Stimulated activated CD4-positive, alpha-beta T cell treated with anti-CD3 and anti-CD28 coated beads, Interleukin-1b, Interleukin-23, amount 100 ng/mL, for 1 hour (primary cell): ENCODE results near the gene MTUS2.
"Not testable (repeated sequence)": the region's sequence is repeated elsewhere in the genome, so short reads cannot be mapped to it uniquely, and the experiment has no call there.

ENCODE experiments used
- DNase-seq, 2 donors: peaks; one replicate each; pipeline ENCODE4 v3.0.0-alpha.2; 2020; ENCODE audit warnings: low read depth in 2 of 2

MTUS2 gene

GRCh38 chr13:29319451-29319850 is 499.3 kb downstream of the MTUS2 start:
- DNase-seq, result no peak

- no peak for DNase-seq
Measured at GRCh38 chr13:29323954-29324353, 503.8 kb downstream of the MTUS2 start.

GRCh38 chr13:29324601-29325000 is 504.5 kb downstream of the MTUS2 start:
- no peak for DNase-seq

DNA sequence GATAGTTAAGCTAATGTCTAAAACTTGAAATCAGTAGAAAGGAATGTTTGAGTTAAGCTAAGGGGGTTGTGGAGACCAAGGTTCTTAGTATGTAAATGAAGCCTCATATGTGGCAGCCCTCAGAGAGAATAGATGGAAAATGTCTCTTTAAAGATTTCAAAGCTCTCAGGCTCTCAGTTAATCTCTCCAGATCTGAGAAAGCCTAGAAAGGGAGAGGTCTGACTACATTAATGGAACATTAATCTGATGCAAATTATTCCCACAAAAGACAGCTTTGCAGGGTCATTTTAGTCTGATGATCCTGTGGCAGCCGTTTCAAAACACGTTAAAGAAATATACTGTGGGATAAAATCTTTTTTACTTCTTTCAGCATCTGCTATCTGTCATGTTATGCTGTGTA is 508.4 kb downstream of the MTUS2 start:
- DNase-seq, result no peak

DNA sequence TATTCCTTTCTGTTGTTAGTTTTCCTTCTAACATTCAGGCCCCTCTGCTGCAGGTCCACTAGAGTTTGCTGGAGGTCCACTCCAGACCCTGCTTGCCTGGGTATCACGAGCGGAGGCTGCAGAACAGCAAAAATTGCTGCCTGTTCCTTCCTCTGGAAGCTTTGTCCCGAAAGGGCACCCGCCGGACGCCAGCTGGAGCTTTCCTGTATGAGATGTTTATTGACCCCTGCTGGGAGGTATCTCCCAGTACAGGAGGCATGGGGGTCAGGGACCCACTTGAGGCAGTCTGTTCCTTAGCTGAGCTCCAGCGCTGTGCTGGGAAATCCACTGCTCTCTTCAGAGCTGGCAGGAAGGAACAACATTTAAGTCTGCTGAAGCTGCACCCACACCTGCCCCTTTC is 516.2 kb downstream of the MTUS2 start:
- no peak for DNase-seq

DNA sequence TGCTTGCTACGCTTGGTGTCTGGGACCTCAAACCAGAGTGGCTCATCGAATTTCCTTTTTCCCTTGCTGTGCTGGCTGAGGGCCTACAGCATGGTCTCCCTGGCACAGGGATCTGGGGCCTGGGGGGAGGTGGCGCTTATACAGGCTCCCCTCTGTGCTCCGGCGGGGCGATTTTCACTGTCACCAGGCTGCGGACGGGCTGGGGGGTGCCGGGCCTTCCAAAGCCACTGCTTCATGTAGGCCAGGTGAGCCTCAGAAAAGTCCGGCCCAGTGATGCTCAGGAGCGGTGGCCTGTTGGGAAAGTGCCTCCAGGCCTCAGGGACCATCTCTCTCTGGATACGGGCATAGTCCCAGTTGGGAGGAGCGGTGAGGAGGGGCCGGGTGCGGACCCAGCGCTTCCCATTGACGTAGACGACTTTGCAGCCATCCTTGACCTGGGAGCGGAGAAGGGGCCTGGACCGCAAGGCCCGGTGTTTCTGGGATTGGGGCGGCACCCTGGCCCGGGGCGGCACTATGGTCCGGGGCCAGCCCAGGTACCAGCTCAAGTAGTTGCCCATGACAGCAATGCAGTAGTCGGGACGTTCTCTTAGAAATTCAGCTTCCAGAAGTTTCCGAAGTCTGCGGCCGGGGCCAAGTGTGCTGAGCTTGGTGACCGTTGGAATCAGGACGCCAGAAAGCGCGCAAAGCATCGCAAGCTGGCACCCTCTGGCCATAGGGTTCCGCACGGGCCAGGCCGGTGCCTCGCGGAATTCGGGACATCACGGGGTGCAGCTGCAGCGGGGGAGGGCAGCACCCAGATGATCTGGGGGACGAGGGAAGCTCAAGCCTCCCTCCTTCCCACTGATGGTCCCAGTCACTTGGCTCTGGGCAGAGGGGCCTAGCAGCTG is 519.5 kb downstream of the MTUS2 start:
- no peak for DNase-seq

DNA sequence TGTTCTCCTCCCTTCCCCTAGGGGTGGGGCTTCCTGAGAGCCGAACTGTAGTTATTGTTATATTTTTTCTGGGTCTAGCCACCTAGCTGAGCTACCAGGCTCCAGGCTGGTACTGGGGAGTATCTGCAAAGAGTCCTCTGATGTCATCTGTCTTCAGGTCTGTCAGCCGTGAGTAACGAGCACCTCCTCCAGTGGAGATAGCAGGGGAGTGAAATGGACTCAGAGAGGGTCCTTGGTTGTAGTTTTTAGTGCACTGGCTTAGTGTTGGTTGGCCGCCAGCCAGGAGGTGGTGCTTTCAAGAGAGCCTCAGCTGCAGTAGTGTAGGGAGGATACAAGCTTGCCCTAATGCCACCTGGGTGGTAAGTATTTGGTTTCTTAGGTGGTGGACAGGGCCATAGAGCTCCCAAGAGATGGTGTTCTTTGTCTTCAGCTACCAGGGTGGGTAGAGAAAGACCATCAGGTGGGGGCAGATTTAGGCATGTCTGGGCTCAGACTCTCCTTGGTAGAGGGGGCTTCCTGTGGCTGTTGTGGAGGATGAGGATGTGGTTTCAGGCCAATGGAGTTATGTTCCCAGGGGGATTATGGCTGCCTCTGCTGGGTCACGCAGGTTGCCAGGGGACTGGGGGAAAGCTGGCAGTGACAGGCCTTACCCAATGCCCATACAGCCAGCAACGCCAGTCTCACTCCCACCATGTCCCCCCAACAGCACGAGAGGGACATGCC is 525.9 kb downstream of the MTUS2 start:
- not testable (repeated sequence) for DNase-seq

DNA sequence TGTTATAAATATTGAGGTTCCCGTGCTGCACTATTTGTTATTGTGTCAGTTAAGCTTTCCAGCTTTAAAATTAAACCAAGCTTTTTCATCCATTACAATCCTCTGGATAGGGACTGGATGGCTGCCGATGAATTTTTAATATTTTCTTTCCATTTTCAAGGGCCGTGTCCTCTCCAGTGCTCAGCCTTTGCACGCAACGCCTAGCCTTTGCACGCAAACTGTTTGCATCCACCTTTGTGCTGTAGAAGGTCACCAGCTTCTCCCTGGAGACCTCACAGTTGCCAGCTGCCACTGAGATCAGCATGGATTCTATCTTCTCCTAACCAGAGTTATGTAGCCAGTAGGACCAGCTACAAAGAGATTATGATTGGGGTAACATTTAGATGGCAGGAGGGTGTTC is 534.9 kb downstream of the MTUS2 start:
- no peak for DNase-seq

DNA sequence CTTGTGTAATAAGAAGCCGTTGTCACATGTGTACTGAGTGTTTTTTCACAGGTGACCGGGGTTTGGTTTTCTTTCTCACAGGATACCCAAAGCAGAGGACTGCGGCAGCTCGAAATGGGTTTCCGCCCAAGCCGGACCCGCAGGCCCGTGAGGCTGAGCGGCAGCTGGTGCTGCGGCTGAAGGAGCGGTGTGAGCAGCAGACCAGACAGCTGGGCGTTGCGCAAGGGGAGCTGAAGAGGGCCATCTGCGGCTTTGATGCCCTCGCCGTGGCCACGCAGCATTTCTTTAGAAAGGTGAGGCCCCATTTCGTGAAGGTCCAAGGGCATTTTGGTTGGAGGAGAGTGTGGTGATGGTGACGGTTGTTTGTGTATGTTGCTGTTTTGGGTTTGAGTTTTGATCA is 539.0 kb downstream of the MTUS2 start:
- no peak for DNase-seq

GRCh38 chr13:29361716-29362115 is 541.6 kb downstream of the MTUS2 start:
- DNase-seq, result no peak

GRCh38 chr13:29362849-29363604 is 542.9 kb downstream of the MTUS2 start:
- DNase-seq, result peak in 1 of 2 donors; percentile 1

DNA sequence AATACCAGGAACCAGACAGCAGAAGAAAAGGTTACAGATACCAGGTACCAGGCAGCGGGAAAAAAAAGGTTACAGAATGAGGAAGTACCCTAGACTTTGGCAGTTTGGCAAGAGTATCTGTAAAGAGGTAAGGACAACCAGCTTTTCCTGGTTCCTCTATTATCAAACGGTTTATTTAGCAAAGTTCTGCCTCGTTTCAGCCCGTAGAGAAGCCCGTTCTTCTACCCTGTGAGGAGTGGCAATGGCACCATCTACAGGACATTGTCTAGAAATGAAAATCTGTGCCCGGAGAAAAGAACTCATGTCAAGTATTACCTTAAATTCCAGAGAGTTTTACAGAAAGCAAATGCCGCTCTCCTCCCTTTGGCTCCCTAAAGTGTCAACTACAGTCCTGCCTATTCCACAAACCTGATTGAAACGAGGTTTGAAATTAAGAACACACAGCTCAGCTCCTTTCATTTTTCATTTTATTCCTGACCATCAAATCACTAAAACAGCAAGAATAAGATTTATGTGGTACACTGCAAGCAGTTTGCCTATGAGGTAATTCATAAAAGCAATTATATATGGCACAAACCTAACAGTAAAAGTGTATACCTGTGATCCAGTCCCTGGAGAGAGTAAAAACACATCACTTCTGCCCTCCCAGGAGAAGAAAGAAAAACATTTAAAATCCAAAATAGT is 549.1 kb downstream of the MTUS2 start:
- DNase-seq, result no peak

GRCh38 chr13:29379281-29379680 is 559.1 kb downstream of the MTUS2 start:
- no peak for DNase-seq

- DNase-seq, result no peak
Measured at GRCh38 chr13:29379865-29380264, 559.7 kb downstream of the MTUS2 start.

GRCh38 chr13:29382021-29382420 is 561.9 kb downstream of the MTUS2 start:
- DNase-seq, result no peak

- no peak for DNase-seq
Measured at GRCh38 chr13:29383476-29383875, 563.3 kb downstream of the MTUS2 start.

- DNase-seq, result no peak
Measured at GRCh38 chr13:29384466-29384865, 564.3 kb downstream of the MTUS2 start.

- no peak for DNase-seq
Measured at GRCh38 chr13:29384871-29385270, 564.7 kb downstream of the MTUS2 start.

DNA sequence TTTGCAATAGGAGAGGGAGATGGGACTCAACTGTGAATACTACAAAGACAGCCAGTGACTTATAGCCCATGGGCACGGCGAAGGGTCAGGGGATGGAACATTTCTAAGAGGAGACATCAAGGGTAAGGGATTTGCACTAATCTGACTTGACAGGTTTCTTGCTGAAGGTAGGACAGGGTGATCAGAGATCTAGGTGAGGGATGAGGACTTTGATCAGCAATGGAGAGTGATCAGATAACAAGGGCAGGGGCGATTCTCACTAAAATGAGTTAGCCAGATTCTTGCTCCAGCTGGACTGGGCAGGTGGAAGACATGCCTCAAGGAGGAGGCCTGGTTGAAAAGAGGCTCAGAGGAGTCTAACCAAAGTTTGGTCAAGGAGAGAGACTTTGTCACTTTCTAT is 566.1 kb downstream of the MTUS2 start:
- DNase-seq, result no peak

DNA sequence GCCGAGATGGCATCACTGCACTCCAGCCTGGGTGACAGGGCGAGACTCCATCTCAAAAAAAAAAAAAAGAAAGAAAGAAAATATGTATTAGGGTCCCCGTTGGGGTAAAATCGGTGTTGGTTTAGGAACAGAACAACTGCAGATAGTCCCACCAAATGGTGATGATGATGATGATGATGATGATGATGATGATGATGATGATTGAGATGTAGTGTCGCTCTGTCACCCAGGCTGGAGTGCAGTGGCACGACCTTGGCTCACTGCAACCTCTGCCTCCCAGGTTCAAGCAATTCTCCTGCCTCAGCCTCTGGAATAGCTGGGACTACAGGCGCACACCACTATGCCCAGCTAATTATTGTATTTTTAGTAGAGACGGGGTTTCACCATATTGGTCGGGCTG is 570.5 kb downstream of the MTUS2 start:
- not testable (repeated sequence) for DNase-seq

DNA sequence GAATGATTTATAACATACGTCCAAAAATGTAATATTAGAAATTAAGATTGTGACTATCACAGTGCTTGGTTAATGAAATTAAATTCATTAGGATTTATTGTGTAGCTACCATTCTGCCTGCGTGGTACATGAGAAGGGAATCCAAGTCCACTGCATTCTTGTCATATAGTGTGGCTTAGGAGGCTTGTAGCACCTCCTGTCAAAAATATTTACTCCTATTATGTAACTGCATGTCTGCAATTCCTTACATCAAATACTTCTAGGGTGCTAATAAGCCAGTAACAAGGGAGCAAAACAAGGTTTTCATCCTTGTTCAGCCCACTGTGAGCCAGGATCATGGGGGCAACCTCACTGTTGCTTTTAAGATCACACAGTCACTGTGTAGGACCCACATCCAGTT is 576.3 kb downstream of the MTUS2 start:
- DNase-seq, result no peak

- DNase-seq, result no peak
Measured at GRCh38 chr13:29397265-29397664, 577.1 kb downstream of the MTUS2 start.
